ENCODE measurements around the gene CEP83.

CEP83 gene

DNA sequence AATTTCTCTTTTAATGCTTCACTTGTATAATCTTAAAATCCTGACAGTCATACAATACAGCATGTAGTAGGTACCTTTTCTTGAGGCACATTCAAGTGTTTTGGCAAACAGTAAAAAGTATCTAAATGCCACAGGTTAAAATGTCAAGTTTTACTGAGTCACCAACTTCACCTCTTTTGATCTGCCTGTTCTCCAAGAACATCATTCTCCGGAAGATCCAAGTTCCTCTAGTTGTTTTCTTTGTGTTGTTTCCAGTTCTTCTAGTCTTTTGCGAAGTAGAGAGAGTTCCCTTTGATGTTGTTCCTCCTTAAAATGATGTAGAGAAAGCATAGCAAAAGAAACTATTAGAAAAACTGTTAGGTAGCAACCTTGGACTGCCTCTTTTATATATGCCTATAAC, 151.1 kb downstream of the CEP83 start:
- DNase-seq (ENCODE audit: low read depth in 2 of 3, low spot score in 2 of 3) = no peak

GRCh38 chr12:94305130-94305957, 154.3 kb downstream of the CEP83 start:
- peak in 1 of 3 experiments; percentile 18 for DNase-seq (ENCODE audit: low read depth in 2 of 3, low spot score in 2 of 3)

- no peak for DNase-seq (ENCODE audit: low read depth in 2 of 3, low spot score in 2 of 3)
Observed at GRCh38 chr12:94304566-94305061, 155.1 kb downstream of the CEP83 start.

DNA sequence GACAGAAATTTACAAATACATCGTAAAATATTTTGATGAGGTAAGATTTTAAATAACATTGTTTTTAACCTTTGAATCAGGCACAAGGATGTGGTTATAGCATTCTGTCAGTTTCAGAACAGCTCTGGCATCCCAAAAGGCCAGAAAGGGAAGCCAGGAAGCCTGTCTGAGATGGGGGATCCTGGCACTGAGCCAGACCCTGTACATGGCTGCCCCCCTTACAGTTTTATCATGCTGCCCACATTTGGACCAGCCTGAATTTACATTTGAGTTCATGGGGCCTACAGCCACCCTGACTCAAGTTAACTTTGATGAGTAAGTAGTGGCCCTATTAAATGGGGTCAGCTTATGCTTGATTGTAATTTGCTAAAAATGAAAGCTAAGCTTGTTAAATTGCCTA, 155.7 kb downstream of the CEP83 start:
- no peak for DNase-seq (ENCODE audit: low read depth in 2 of 3, low spot score in 2 of 3)

GRCh38 chr12:94299846-94300245, 159.8 kb downstream of the CEP83 start:
- DNase-seq (ENCODE audit: low read depth in 2 of 3, low spot score in 2 of 3) = no peak

- DNase-seq (ENCODE audit: low read depth in 2 of 3, low spot score in 2 of 3) = no peak
Observed at GRCh38 chr12:94297876-94298505, 161.7 kb downstream of the CEP83 start.

DNA sequence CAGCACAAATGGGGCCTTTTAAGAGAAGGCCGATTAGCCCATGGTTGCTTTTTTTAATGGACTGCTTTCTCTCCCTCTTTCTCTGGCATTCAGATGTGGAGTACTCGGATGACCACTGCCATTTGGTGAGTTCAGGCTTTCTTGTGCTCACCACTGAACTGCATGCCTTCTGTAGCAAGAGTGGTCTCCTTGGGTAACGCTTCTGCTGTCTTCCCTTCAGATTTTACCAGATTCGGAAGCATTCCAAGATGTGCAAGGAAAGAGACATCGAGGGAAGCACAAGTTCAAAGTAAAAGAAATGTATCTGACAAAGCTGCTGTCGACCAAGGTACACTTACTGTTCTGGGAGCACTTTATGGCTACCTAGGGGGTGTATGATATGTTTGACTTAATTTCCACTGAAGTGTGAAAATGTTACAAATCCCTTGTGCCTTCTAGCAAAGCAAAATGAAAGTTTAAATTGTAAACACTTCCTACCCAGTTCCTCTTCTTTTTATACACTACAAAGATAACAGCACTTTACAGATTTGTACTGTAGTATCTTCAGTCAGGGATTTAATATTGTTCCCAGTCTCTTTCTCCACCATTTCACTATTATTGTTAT, 162.5 kb downstream of the CEP83 start:
- no peak for DNase-seq (ENCODE audit: low read depth in 2 of 3, low spot score in 2 of 3)

DNA sequence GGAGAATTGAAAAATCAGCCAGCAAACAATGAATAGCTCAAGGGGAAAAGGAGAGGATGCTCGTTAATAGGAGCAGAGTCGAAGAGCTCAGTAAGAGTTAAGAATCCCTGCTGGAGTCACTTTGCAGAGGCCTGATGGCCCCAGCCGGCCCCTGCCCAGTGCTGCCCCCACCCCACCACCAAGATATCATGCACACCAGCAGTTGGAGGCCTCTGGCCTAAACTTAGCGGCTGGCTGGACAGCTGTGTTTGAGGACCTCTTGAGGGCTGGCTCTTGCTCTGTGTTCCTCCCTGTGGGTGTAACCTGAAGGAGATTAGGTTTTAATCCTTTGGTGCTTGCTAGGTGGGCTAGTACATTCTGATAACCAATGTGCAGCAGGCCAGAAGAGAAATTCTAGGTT, 169.3 kb downstream of the CEP83 start:
- no peak for DNase-seq (ENCODE audit: low read depth in 2 of 3, low spot score in 2 of 3)

DNA sequence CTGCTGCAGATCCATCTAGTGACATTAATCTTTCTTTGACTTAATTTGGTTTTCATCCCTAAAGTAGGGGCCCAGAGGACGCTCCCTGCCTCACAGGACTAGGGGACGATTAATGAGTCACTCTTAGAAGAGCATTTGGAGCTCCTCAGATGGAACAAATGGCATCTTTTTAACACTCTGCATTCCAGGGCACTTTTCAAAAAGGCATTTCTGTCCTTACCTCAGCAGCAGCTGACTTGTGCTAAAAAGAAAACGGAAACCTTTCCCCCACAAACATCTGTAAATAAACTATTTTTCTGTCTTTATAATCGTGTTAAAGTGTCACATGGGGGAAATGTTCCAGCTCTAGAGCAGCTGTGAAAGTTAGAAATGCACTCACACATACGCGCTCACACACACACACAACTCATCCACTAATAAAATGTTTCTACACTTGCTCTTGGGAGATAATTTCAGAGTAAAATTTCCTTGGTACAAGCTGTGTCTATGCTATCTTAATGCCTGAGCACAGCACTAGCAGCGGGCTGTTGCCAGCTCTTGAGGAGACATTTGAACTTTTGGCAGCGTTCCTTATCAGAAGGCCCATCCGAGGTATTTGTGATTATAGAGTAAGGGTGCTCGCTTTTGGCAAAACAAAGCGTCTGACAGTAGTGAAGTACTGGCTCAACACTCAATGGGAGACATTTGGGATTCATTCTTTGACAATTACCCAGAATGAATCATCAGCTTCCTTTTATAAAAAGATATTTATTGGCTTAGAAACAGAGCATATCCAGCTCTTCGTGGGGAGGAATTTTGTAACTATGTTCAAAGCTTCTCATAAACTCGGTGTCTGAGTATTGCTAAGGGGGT, 170.0 kb downstream of the CEP83 start:
- no peak for DNase-seq (ENCODE audit: low read depth in 2 of 3, low spot score in 2 of 3)

DNA sequence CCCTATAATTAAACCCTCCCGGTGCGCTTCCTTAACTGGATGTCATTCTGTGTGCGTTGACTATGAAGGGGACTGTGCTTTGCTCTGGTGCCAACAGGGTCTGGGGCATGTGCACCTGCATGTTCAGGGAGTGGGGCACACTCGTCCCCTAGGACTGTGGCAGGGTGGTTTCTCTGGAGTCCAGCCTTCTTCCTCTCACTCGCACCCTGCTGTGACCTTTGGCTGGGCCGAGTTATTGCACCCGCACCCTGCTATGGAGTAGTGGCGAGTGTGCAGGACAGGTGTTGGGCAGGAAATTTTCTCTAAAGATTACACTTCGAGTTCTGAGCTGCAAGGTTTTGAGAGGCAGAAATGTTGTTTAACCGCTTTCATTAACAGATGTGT, 172.4 kb downstream of the CEP83 start:
- DNase-seq (ENCODE audit: low read depth in 2 of 3, low spot score in 2 of 3) = no peak

DNA sequence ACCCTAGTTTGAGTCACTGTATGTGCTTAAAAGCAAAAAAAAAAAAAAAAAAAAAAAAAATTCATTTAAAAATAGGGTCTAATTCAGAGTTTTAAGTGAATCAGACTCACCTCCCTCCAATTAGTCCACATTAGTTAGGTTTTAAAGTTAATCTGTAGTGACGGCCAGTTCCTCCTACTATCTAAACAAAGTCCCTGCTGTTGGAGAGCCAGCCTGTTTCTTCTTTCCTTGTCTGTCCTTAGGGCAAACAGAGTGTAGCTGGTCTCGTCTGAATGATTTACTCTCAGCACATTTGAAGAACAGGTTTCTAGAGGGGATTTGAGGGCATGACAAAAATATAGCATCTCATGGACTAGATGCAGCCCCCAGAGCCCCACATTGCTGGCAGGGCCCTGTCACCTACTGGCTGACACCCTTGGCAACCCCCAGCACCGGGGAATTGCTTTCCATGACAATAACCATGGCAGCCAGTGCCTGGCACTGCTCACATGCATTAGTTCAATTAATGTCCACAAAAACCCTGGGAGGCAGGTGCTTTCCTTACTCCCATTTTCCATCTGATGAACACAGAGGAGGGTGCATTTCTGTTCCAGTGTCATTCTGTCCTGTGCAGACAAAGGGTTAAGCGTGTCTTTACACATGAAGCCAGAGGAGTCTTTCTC, 173.0 kb downstream of the CEP83 start:
- DNase-seq (ENCODE audit: low read depth in 2 of 3, low spot score in 2 of 3) = no peak

DNA sequence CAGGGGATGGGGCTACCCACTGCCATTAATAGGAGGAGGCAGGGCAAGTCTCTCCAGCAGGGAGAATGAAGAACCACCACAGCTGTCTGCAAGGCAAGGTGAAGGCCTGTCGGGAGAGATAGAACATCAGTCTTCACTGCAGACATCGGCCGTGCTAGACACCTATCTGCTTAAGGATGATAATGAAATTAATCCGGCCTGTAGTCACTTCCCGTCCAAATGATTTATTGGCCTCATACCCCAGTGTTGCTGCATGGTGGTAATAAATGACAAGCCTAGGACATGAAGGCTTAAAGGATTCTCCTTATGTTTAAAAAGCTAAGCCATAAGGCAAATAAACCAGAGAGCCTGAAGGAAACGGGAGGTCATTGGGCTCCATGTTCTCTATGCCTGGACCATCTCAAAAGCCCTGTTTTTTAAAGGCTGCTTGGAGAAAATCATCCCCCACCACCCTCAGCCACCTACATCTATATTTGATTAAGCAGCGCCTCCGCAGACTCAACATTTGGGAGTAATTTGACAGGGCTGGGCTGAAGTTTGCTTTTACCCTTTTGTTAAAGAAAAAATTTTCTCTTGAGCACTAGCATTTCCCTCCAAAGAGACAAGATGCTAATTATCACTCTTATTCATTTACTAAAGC, 173.6 kb downstream of the CEP83 start:
- DNase-seq (ENCODE audit: low read depth in 2 of 3, low spot score in 2 of 3) = no peak

DNA sequence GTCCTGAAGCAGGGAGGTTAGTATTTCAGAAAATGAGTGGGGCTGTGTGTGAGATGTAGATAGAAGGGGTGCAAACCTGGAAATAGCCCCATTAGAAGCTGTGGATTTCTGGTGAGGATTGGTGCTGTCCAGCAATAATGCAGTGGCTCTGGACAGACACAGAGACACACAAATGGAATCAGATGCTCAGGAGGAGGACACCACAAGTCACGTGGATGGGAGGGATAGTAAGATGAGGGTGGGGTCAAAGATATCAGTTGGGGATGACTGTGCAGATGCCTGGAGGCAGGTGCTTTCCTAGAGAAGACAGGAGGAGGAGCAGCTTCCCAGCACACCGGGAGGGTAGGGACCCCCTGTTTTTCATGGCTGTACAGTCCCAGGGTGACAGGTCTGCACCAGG, 174.8 kb downstream of the CEP83 start:
- DNase-seq (ENCODE audit: low read depth in 2 of 3, low spot score in 2 of 3) = no peak

GRCh38 chr12:94284046-94284445, 175.6 kb downstream of the CEP83 start:
- DNase-seq (ENCODE audit: low read depth in 2 of 3, low spot score in 2 of 3) = no peak

DNA sequence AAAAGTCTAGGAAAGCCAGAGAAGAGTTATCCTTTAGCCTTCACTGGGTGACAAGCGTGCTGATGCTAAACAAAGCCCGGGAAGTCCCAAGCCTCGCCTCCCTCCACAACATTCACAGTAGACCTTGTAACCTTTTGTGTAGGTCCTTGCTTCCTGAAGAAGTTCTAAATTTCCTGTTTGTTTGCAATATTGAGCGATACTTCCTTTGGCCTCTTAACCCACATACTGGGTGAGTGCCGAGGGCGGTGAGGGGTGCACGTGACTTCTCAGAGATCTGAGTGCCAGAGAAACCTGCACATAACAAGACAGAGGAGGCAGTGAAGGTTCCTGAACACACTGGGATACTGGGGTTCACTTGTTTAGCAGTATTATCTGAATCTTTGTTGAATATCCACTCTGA, 177.0 kb downstream of the CEP83 start:
- no peak for DNase-seq (ENCODE audit: low read depth in 2 of 3, low spot score in 2 of 3)

- no peak for DNase-seq (ENCODE audit: low read depth in 2 of 3, low spot score in 2 of 3)
Observed at GRCh38 chr12:94280063-94280462, 179.6 kb downstream of the CEP83 start.

GRCh38 chr12:94277426-94278000, 182.2 kb downstream of the CEP83 start:
- DNase-seq (ENCODE audit: low read depth in 2 of 3, low spot score in 2 of 3) = no peak

GRCh38 chr12:94276725-94277124, 182.9 kb downstream of the CEP83 start:
- DNase-seq (ENCODE audit: low read depth in 2 of 3, low spot score in 2 of 3) = no peak

GRCh38 chr12:94273272-94273671, 186.4 kb downstream of the CEP83 start:
- DNase-seq (ENCODE audit: low read depth in 2 of 3, low spot score in 2 of 3) = no peak

DNA sequence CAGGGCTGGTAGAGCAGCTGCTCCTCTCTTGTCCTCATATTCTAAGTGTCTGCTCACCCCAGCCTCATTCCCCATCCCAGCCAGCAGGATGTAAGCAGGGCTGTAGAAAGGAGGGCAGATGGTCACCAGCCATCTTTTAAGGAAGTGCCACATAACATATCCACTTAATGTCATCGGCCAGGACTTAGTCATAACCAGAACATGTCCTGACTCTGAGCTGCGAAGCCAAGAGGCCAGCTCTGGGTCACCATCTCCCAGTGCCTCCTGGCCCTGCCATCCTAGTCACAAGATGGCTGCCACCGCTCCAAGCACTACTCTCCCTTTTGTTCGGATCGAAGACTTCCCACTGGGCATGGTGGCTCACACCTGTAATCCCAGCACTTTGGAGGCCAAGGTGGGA, 187.4 kb downstream of the CEP83 start:
- DNase-seq (ENCODE audit: low read depth in 2 of 3, low spot score in 2 of 3) = no peak
